HAP-1 (cell line): Measurements from ENCODE around the gene TNFRSF19.

Source experiments
- DNase-seq, 2 experiments: peaks; one replicate each; pipeline ENCODE4 v3.0.0-alpha.2; 2016 to 2020; ENCODE audit warnings: low spot score in 2 of 2
- H3K27me3 ChIP-seq: fragments of 250-450 bp; sonication (Bioruptor Pico); 2 replicates; pipeline ENCODE4 v1.5.1; 2020; ENCODE audit warnings: low read depth, mild to moderate bottlenecking, moderate library complexity
- H3K36me3 ChIP-seq: fragments of 250-450 bp; sonication (Bioruptor Pico); replicated peaks from 2 replicates; pipeline ENCODE4 v1.5.1; 2020; ENCODE audit warnings: mild to moderate bottlenecking
- H3K4me1 ChIP-seq: fragments of 250-450 bp; sonication (Bioruptor Pico); 2 replicates; pipeline ENCODE4 v1.5.1; 2020; ENCODE audit warnings: mild to moderate bottlenecking
- H3K4me3 ChIP-seq: fragments of 250-450 bp; sonication (Bioruptor Pico); 2 replicates; pipeline ENCODE4 v1.5.1; 2020; ENCODE audit warnings: mild to moderate bottlenecking, moderate library complexity
- H3K9me3 ChIP-seq: fragments of 250-450 bp; sonication (Bioruptor Pico); 2 replicates; pipeline ENCODE4 v1.5.1; 2020; ENCODE audit warnings: mild to moderate bottlenecking, moderate library complexity
- in situ Hi-C: fragments of 300-500 bp; cut with MboI; formaldehyde crosslinking; loops from 3 replicates; pipeline ENCODE4 v1.14.3; 2020; ENCODE audit warnings: low sequenced_read_pairs, inconsistent platforms, mixed read lengths

TNFRSF19 gene

GRCh38 chr13:23616228-23616627 lies 46.0 kb downstream of the TNFRSF19 start:
- in situ Hi-C loops, result no loop called here
- Histone ChIP-seq H3K9me3 (no peaks in the 10 kb centered on the region), H3K4me1 (peaks cover 27% of the 10 kb centered on the region), H3K36me3 (no peaks in the 10 kb centered on the region), H3K4me3 (no peak overlapping the region), H3K27me3 (no peaks in the 10 kb centered on the region)
- no peak for DNase-seq

- in situ Hi-C loops, result no loop called here
- no peak overlapping the region for H3K4me3 ChIP-seq
- H3K36me3 ChIP-seq, result no peaks in the 10 kb centered on the region
- H3K27me3 ChIP-seq, result no peaks in the 10 kb centered on the region
- H3K4me1 ChIP-seq, result peaks cover 27% of the 10 kb centered on the region
- DNase-seq, result no peak
- H3K9me3 ChIP-seq, result no peaks in the 10 kb centered on the region
Measured at GRCh38 chr13:23617551-23618024, 47.4 kb downstream of the TNFRSF19 start.

- H3K27me3 ChIP-seq, result no peaks in the 10 kb centered on the region
- in situ Hi-C loops, result no loop called here
- no peaks in the 10 kb centered on the region for H3K9me3 ChIP-seq
- no peaks in the 10 kb centered on the region for H3K36me3 ChIP-seq
- peaks cover 27% of the 10 kb centered on the region for H3K4me1 ChIP-seq
- DNase-seq, result peak in 1 of 2 experiments; percentile 17
- no peak overlapping the region for H3K4me3 ChIP-seq
Measured at GRCh38 chr13:23618341-23618740, 48.1 kb downstream of the TNFRSF19 start.

GRCh38 chr13:23619068-23619855 lies 49.0 kb downstream of the TNFRSF19 start:
- in situ Hi-C loops, result no loop called here

GRCh38 chr13:23620211-23620610 lies 50.0 kb downstream of the TNFRSF19 start:
- DNase-seq, result no peak
- H3K9me3 ChIP-seq, result no peaks in the 10 kb centered on the region; the same call in 1 of the 2 replicates
- in situ Hi-C loops, result no loop called here

More at GRCh38 chr13:23619068-23619855, 49.0 kb downstream of the TNFRSF19 start:
- H3K27me3 ChIP-seq, result no peaks in the 10 kb centered on the region
- H3K4me1 ChIP-seq, result peaks cover 21% of the 10 kb centered on the region
- no peaks in the 10 kb centered on the region for H3K36me3 ChIP-seq
- no peak for DNase-seq
- no peak overlapping the region for H3K4me3 ChIP-seq
- no peaks in the 10 kb centered on the region; the same call in 1 of the 2 replicates for H3K9me3 ChIP-seq

GRCh38 chr13:23620613-23621315 lies 50.6 kb downstream of the TNFRSF19 start:
- in situ Hi-C loops, result no loop called here
- Histone ChIP-seq H3K27me3 (no peaks in the 10 kb centered on the region), H3K9me3 (no peaks in the 10 kb centered on the region; the same call in 1 of the 2 replicates), H3K4me1 (peaks cover 11% of the 10 kb centered on the region), H3K4me3 (no peak overlapping the region), H3K36me3 (no peaks in the 10 kb centered on the region)
- DNase-seq, result no peak

More at GRCh38 chr13:23620211-23620610, 50.0 kb downstream of the TNFRSF19 start:
- H3K27me3 ChIP-seq, result no peaks in the 10 kb centered on the region
- peaks cover 14% of the 10 kb centered on the region for H3K4me1 ChIP-seq
- H3K4me3 ChIP-seq, result no peak overlapping the region
- no peaks in the 10 kb centered on the region for H3K36me3 ChIP-seq

GRCh38 chr13:23621316-23621645 lies 51.1 kb downstream of the TNFRSF19 start:
- Histone ChIP-seq H3K4me1 (peaks cover 6% of the 10 kb centered on the region), H3K36me3 (no peaks in the 10 kb centered on the region), H3K4me3 (no peak overlapping the region), H3K27me3 (no peaks in the 10 kb centered on the region), H3K9me3 (no peaks in the 10 kb centered on the region; the same call in 1 of the 2 replicates)
- DNase-seq, result no peak
- in situ Hi-C loops, result no loop called here

- H3K4me3 ChIP-seq, result no peak overlapping the region
- in situ Hi-C loops, result no loop called here
- DNase-seq, result no peak
- H3K27me3 ChIP-seq, result no peaks in the 10 kb centered on the region
- H3K4me1 ChIP-seq, result peaks cover 2% of the 10 kb centered on the region; the same call in 1 of the 2 replicates
- no peaks in the 10 kb centered on the region for H3K36me3 ChIP-seq
- no peaks in the 10 kb centered on the region; the same call in 1 of the 2 replicates for H3K9me3 ChIP-seq
Measured at GRCh38 chr13:23622985-23623384, 52.8 kb downstream of the TNFRSF19 start.

GRCh38 chr13:23623394-23623793 lies 53.2 kb downstream of the TNFRSF19 start:
- no peaks in the 10 kb centered on the region for H3K4me1 ChIP-seq
- in situ Hi-C loops, result no loop called here
- H3K9me3 ChIP-seq, result no peaks in the 10 kb centered on the region; the same call in 1 of the 2 replicates
- DNase-seq, result no peak
- H3K27me3 ChIP-seq, result no peaks in the 10 kb centered on the region
- no peaks in the 10 kb centered on the region for H3K36me3 ChIP-seq
- no peak overlapping the region for H3K4me3 ChIP-seq

- H3K4me1 ChIP-seq, result peaks cover 15% of the 10 kb centered on the region
- H3K4me3 ChIP-seq, result no peak overlapping the region
- DNase-seq, result no peak
- no peaks in the 10 kb centered on the region; the same call in 1 of the 2 replicates for H3K9me3 ChIP-seq
- H3K27me3 ChIP-seq, result no peaks in the 10 kb centered on the region
- H3K36me3 ChIP-seq, result no peaks in the 10 kb centered on the region
- in situ Hi-C loops, result no loop called here
Measured at GRCh38 chr13:23626700-23627099, 56.5 kb downstream of the TNFRSF19 start.

- no peaks in the 10 kb centered on the region for H3K27me3 ChIP-seq
- H3K4me1 ChIP-seq, result peaks cover 22% of the 10 kb centered on the region
- no peaks in the 10 kb centered on the region for H3K36me3 ChIP-seq
- no peaks in the 10 kb centered on the region; the same call in 1 of the 2 replicates for H3K9me3 ChIP-seq
- no peak for DNase-seq
- in situ Hi-C loops, result no loop called here
- no peak overlapping the region for H3K4me3 ChIP-seq
Measured at GRCh38 chr13:23627410-23627809, 57.2 kb downstream of the TNFRSF19 start.

GRCh38 chr13:23628250-23628649 lies 58.0 kb downstream of the TNFRSF19 start:
- no peaks in the 10 kb centered on the region for H3K27me3 ChIP-seq
- H3K36me3 ChIP-seq, result no peaks in the 10 kb centered on the region
- peaks cover 29% of the 10 kb centered on the region for H3K4me1 ChIP-seq
- no peaks in the 10 kb centered on the region; the same call in 1 of the 2 replicates for H3K9me3 ChIP-seq
- DNase-seq, result no peak
- H3K4me3 ChIP-seq, result no peak overlapping the region
- in situ Hi-C loops, result no loop called here

- Histone ChIP-seq H3K27me3 (no peaks in the 10 kb centered on the region), H3K9me3 (no peaks in the 10 kb centered on the region), H3K36me3 (no peaks in the 10 kb centered on the region), H3K4me1 (peaks cover 29% of the 10 kb centered on the region), H3K4me3 (no peak overlapping the region)
- in situ Hi-C loops, result no loop called here
- DNase-seq, result no peak
Measured at GRCh38 chr13:23628765-23629565, 58.8 kb downstream of the TNFRSF19 start.
